HG02973 (cell line): Measurements from ENCODE around the gene OPCML.

Experiments
- ATAC-seq: cut with Tn5 transposase; IDR thresholded peaks from one replicate; pipeline ENCODE4 v1.9.1; 2021; ENCODE audit warnings: moderate library complexity; ENCODE audit not compliant: unreplicated experiment

Gene OPCML

DNA sequence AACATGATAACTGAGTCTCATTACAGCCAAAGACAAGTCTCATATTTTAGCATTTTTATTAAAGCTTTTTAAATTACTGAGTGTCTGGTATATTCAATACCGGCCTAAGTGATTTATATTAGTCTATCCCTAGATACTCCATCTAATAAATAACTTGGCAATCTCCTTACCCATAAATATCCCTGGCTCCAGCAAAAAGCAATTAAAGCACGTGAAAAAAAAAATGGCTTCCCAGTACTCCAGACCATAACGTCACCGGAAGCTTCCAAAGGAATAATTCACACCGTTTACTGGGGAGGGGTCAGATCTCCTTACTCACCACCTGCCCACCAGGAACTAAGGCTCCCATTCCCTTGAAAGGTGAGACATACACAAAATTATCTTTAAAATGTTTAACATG, 988.3 kb downstream of the OPCML start:
- no peak for ATAC-seq

GRCh38 chr11:132541794-132542193, 990.5 kb downstream of the OPCML start:
- ATAC-seq: no peak

DNA sequence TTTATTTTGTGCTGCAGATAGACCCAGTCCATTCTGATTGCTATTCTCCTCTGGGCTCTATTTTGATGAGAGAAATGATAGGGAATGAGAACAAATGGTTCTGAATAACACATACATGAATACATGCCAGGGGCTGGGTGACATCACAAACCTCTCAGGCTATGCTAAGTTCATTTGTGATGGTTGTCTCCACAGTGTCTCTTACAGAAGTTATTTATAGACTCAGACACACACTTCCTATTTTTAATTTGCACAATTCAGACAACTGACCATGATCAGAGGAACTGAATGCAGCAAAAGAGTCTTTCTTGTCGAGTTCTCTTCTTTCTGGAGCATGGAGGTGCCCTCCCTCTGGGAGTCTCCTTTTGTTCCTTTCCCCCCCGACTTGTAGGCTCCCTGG, 991.7 kb downstream of the OPCML start:
- ATAC-seq: no peak

DNA sequence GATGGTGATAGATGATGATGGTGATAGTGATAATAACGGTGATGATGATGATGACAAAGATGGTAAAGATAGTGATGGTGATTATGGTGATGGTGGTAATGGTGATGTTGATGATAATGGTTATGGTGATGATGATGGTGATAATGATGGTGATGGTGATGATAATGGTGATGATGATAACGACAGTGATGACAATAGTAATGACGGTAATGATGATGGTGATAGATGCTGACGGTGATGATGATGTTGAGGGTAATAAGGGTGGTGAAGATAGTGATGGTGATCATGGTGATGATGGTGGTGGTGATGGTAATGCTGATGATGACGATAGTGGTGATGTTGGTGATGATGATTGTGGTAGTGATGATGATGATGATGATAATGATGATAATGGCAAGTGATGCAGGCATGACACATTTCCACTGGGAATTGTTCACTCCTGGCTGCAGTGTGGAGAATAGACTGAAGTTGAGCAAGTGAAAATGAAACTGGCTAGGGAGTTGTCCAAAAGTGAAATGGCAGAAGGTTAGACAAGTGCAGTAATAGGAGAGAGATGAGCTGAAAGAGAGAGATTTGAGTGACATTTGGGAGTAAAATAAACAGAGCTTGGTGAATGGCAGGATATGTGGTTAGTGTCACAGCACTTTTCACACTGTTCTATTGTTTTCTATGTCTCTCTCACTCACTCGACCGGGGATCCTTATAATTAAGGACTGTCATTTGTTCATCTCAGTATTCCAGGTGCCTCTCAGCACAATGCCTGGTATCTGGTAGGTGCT, 992.5 kb downstream of the OPCML start:
- no peak for ATAC-seq

DNA sequence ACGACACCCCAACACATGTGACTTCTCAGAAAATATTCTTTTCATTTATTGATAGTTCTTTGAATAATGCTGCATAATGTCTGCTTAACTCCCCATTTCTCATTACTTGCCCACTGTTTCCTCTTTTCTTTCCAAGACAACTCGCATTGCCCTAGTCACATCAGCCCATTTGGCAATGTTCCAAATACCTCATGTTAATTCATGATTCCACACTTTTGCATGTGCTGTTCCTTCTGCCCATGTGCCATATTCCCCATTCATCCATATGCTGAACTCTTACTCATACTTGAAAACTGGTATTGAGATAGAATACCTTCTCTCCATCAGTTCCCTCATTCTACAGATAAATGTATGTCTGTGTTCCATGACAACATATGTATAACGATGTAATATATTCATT, 993.7 kb downstream of the OPCML start:
- no peak for ATAC-seq

DNA sequence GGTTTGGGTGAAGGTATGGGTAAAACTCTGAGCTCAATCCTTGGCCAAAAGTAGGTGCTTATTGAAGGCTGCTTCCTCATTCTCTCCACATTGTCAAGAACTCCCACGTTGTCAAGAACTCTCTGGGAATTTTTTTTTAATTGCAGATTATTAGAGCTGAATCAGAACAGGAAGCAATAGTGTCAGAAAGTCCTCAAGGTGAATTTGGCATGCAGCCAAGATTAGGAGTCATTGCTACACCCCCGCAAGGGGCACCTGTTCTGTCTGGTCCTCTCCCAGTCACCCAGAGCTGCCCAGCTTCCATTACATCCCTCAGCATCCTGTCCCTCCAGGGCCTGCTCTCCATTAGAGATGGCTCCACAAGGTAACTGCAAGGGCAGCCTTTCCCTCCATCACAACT, 996.5 kb downstream of the OPCML start:
- ATAC-seq: no peak

DNA sequence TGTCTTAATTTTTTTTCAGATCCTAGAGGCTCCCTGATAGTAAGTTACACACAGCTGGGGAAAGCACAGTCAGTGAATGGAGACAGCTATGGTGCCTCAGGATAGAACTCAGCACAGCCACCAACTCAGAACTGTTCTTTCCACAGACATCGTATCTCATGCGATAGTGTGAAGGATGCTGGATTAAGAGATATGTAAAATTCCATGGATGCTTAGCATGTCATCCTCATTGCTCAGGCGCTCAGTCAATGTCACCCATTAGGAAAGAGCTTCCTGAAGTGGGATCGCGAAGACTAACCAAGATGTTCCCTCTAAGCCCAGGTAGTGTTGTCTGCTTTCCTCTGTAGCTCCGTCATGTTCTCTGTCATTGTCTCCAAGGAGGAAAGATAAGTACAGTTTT, 1000.4 kb downstream of the OPCML start:
- ATAC-seq: no peak

DNA sequence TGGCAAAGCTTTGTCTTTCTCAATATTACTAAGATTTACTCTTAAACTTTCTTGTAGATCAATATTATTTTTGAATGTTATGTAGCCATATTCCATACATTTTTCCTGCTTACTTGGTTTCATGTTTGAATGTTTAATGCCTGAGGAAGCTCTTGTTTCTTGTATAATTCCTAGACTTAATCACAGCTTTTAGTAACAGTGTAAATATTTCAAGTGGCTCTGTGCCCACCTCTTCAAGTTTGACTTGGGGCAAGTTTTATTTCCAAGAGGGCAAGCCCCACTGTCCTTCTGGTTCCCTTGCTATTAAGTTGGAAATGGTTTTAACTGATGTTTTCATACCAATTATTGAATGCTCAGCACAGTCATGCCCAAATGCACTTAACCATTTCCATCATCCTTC, 1004.1 kb downstream of the OPCML start:
- ATAC-seq: no peak

GRCh38 chr11:132523929-132524328, 1008.4 kb downstream of the OPCML start:
- no peak for ATAC-seq

GRCh38 chr11:132520199-132520598, 1012.1 kb downstream of the OPCML start:
- ATAC-seq: no peak

- no peak for ATAC-seq
These were observed 1013.0 kb downstream of the OPCML start for GRCh38 chr11:132519241-132519815.

- no peak for ATAC-seq
These were observed 1027.7 kb downstream of the OPCML start for GRCh38 chr11:132504501-132505041.

DNA sequence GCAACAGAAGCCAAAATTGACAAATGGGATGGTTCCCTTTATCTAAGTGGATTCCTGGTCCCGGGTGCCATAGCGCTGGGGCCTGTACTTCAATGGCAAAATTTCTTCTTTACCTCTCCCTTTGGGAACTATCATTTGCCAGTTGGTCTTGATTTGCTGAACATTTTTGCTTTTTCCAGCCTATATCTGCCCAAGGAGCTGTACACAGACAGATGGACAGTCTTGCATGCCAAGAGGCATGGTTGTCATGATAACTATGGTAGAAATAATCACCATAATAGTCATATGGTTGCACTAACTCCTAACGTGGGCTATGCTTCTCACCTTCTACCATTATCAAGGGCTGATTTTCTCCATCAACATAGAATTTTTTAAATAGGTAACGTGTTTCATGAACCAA, 1030.9 kb downstream of the OPCML start:
- no peak for ATAC-seq

GRCh38 chr11:132499661-132500060, 1032.6 kb downstream of the OPCML start:
- no peak for ATAC-seq

GRCh38 chr11:132496341-132496740, 1036.0 kb downstream of the OPCML start:
- ATAC-seq: no peak

DNA sequence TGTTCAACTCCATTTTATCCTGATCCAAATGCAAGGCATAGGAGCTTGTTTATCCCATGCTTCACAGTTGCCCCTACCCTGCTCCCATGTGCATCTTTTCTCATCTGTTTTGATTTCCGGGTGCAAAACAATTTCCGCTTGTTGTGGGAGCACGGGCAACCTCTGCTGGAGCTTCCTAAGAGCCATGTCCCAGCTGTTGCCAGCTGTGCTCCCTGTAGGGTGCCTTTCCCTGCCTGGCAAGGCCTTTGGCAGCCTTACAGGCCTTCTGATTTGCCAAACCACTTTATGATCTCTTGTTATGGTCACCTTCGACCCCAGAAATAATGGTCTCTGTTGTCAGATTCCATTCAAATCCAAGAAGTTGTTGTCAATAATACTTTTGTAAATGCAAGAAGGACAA, 1038.5 kb downstream of the OPCML start:
- no peak for ATAC-seq

- no peak for ATAC-seq
These were observed 1041.3 kb downstream of the OPCML start for GRCh38 chr11:132490978-132491377.

- no peak for ATAC-seq
These were observed 1046.2 kb downstream of the OPCML start for GRCh38 chr11:132486060-132486459.

DNA sequence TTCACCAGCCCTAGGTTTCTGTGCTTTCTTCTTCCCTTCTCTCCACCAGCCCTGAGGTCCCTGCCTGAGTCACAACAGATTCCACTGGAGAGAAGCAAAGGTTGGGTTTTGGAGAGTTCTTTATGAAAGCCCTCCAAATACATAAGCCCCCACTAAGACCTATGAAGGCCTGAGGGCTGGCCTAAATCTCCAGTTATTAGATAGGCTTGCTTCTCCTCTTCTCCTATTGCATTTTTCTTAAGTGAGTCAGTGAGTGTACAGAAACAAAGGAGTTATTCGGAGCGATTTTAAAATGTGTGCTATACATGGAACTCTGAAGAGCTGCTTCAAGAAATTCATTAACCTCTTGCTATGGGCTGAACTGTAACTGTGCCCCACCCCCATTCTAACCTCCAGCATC, 1057.3 kb downstream of the OPCML start:
- ATAC-seq: no peak

DNA sequence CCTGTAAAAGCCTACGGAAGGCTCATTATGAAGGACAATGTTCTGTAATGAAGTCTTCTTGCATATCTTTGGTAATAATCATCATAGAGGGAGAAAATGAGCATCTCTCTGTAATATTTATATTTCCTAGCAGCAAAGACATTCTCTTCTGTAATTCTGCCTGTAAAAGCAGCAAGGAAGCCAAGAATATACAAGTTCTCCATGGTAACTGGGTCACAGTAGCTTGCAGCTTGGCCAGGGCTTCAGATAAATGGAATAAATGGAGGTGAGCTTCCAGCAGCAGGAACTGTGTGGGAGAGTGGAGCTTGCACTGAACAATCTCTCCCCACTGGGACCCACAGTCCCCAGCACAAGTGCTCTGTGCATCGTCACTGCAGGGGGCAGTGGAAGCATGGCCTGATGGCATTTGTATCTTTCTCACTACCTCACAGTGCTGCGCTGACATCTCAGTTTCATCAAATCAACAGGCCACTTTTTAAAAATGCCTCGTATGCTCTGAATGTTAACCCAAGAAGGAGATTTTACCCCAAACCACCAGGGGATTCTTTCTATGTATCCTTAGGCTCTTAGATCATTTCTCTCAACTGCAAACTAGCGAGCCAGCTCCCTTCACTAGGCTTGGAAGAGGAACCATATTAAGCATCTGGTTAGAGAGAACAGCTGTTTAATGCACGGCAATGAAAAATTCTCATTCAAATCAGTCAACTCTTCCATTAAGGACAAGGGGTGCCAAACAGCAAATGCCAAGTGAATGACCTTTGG, 1059.7 kb downstream of the OPCML start:
- ATAC-seq: no peak

GRCh38 chr11:132471466-132471865, 1060.8 kb downstream of the OPCML start:
- ATAC-seq: no peak

GRCh38 chr11:132466983-132467382, 1065.3 kb downstream of the OPCML start:
- ATAC-seq: no peak
